HEK293 (cell line): Measurements from ENCODE around the gene LHFPL3.

Source experiments
- KLF16 ChIP-seq: fragments of 450-650 bp; formaldehyde crosslinking; IDR thresholded peaks from 2 replicates; pipeline ENCODE4 v1.5.1; 2017; ENCODE audit warnings: missing biosample characterization, missing genetic modification characterization
- OSR2 ChIP-seq: fragments of 450-650 bp; formaldehyde crosslinking; IDR thresholded peaks from 2 replicates; pipeline ENCODE4 v1.5.1; 2016; ENCODE audit warnings: missing biosample characterization, missing genetic modification characterization
- TCF7L2 ChIP-seq: IDR thresholded peaks from 2 replicates; pipeline ENCODE4 v1.6.1; 2011; ENCODE audit warnings: low read depth, mild to moderate bottlenecking, inconsistent platforms, low read length, moderate library complexity, borderline replicate concordance
- ZNF416 ChIP-seq: fragments of 450-650 bp; formaldehyde crosslinking; IDR thresholded peaks from 2 replicates; pipeline ENCODE4 v1.5.1; 2016; ENCODE audit warnings: missing biosample characterization, missing genetic modification characterization
- ZNF423 ChIP-seq: fragments of 450-650 bp; formaldehyde crosslinking; IDR thresholded peaks from 2 replicates; pipeline ENCODE4 v1.5.1; 2016; ENCODE audit warnings: missing biosample characterization, missing genetic modification characterization
- ZNF426 ChIP-seq: fragments of 450-650 bp; formaldehyde crosslinking; IDR thresholded peaks from 2 replicates; pipeline ENCODE4 v1.5.1; 2017; ENCODE audit warnings: missing biosample characterization, missing genetic modification characterization, mild to moderate bottlenecking, inconsistent platforms, moderate library complexity
- ZNF629 ChIP-seq: fragments of 450-650 bp; formaldehyde crosslinking; IDR thresholded peaks from 2 replicates; pipeline ENCODE4 v1.5.1; 2017; ENCODE audit warnings: missing biosample characterization, missing genetic modification characterization
- ZNF830 ChIP-seq: fragments of 450-650 bp; IDR thresholded peaks from 2 replicates; pipeline ENCODE4 v1.5.0; 2018; ENCODE audit warnings: missing biosample characterization, missing genetic modification characterization, low read depth, mild to moderate bottlenecking, moderate library complexity
- TF ChIP-seq, protein P1 (sequence below): fragments of 450-650 bp; formaldehyde crosslinking; IDR thresholded peaks from 2 replicates; pipeline ENCODE4 v1.5.1; 2016; ENCODE audit warnings: missing biosample characterization, missing genetic modification characterization
- TF ChIP-seq, protein P2 (sequence below): fragments of 450-650 bp; formaldehyde crosslinking; IDR thresholded peaks from 2 replicates; pipeline ENCODE4 v1.5.1; 2016; ENCODE audit warnings: missing biosample characterization, missing genetic modification characterization, low read depth
- TF ChIP-seq, protein P3 (sequence below): fragments of 450-650 bp; formaldehyde crosslinking; IDR thresholded peaks from 2 replicates; pipeline ENCODE4 v1.5.1; 2016; ENCODE audit warnings: missing biosample characterization, missing genetic modification characterization
- TF ChIP-seq, protein P4 (sequence below): fragments of 450-650 bp; IDR thresholded peaks from 2 replicates; pipeline ENCODE4 v1.5.1; 2018; ENCODE audit warnings: missing biosample characterization, mild to moderate bottlenecking, missing genetic modification characterization

DNA sequence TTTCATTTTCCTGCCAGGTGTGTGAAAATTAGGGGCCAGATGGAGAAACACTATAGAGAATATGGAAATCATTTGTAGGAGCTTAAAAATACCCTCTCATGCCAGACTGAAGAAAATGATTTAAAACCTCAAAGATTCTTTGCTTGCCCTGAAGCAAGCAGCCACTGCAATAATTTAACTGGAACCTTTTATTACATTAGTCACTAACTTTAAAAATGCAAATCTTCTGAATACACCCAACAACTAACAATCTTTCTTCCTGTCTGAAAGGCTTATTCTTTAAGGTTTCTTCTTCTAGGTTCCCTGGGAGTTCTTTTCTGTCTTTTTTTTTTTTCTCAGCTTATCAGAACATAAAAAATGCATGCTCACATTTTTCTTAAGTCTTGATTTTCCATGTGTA is 447.1 kb downstream of the LHFPL3 start:
- TF ChIP-seq, protein P1, sequence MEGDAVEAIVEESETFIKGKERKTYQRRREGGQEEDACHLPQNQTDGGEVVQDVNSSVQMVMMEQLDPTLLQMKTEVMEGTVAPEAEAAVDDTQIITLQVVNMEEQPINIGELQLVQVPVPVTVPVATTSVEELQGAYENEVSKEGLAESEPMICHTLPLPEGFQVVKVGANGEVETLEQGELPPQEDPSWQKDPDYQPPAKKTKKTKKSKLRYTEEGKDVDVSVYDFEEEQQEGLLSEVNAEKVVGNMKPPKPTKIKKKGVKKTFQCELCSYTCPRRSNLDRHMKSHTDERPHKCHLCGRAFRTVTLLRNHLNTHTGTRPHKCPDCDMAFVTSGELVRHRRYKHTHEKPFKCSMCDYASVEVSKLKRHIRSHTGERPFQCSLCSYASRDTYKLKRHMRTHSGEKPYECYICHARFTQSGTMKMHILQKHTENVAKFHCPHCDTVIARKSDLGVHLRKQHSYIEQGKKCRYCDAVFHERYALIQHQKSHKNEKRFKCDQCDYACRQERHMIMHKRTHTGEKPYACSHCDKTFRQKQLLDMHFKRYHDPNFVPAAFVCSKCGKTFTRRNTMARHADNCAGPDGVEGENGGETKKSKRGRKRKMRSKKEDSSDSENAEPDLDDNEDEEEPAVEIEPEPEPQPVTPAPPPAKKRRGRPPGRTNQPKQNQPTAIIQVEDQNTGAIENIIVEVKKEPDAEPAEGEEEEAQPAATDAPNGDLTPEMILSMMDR: no peak
- TF ChIP-seq TCF7L2: no peak
- no peak for TF ChIP-seq ZNF426 (tag by site-specific recombination)
- no peak for TF ChIP-seq ZNF629 (tag by site-specific recombination)
- TF ChIP-seq ZNF423 (tag by site-specific recombination): no peak
- TF ChIP-seq, protein P2, sequence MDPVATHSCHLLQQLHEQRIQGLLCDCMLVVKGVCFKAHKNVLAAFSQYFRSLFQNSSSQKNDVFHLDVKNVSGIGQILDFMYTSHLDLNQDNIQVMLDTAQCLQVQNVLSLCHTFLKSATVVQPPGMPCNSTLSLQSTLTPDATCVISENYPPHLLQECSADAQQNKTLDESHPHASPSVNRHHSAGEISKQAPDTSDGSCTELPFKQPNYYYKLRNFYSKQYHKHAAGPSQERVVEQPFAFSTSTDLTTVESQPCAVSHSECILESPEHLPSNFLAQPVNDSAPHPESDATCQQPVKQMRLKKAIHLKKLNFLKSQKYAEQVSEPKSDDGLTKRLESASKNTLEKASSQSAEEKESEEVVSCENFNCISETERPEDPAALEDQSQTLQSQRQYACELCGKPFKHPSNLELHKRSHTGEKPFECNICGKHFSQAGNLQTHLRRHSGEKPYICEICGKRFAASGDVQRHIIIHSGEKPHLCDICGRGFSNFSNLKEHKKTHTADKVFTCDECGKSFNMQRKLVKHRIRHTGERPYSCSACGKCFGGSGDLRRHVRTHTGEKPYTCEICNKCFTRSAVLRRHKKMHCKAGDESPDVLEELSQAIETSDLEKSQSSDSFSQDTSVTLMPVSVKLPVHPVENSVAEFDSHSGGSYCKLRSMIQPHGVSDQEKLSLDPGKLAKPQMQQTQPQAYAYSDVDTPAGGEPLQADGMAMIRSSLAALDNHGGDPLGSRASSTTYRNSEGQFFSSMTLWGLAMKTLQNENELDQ (tag by site-specific recombination): no peak
- no peak for TF ChIP-seq ZNF416 (tag by site-specific recombination)
- no peak for TF ChIP-seq OSR2 (tag by site-specific recombination)
- TF ChIP-seq, protein P3, sequence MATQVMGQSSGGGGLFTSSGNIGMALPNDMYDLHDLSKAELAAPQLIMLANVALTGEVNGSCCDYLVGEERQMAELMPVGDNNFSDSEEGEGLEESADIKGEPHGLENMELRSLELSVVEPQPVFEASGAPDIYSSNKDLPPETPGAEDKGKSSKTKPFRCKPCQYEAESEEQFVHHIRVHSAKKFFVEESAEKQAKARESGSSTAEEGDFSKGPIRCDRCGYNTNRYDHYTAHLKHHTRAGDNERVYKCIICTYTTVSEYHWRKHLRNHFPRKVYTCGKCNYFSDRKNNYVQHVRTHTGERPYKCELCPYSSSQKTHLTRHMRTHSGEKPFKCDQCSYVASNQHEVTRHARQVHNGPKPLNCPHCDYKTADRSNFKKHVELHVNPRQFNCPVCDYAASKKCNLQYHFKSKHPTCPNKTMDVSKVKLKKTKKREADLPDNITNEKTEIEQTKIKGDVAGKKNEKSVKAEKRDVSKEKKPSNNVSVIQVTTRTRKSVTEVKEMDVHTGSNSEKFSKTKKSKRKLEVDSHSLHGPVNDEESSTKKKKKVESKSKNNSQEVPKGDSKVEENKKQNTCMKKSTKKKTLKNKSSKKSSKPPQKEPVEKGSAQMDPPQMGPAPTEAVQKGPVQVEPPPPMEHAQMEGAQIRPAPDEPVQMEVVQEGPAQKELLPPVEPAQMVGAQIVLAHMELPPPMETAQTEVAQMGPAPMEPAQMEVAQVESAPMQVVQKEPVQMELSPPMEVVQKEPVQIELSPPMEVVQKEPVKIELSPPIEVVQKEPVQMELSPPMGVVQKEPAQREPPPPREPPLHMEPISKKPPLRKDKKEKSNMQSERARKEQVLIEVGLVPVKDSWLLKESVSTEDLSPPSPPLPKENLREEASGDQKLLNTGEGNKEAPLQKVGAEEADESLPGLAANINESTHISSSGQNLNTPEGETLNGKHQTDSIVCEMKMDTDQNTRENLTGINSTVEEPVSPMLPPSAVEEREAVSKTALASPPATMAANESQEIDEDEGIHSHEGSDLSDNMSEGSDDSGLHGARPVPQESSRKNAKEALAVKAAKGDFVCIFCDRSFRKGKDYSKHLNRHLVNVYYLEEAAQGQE (tag by site-specific recombination): no peak
- TF ChIP-seq, protein P4, sequence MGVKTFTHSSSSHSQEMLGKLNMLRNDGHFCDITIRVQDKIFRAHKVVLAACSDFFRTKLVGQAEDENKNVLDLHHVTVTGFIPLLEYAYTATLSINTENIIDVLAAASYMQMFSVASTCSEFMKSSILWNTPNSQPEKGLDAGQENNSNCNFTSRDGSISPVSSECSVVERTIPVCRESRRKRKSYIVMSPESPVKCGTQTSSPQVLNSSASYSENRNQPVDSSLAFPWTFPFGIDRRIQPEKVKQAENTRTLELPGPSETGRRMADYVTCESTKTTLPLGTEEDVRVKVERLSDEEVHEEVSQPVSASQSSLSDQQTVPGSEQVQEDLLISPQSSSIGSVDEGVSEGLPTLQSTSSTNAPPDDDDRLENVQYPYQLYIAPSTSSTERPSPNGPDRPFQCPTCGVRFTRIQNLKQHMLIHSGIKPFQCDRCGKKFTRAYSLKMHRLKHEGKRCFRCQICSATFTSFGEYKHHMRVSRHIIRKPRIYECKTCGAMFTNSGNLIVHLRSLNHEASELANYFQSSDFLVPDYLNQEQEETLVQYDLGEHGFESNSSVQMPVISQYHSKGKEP (tag by site-specific recombination): no peak
- TF ChIP-seq ZNF830 (tag by site-specific recombination): no peak
- TF ChIP-seq KLF16 (tag by site-specific recombination): no peak
